HG02571 (cell line): ENCODE results near the gene LRRC40.
"Not testable (repeated sequence)": the region's sequence is repeated elsewhere in the genome, so short reads cannot be mapped to it uniquely, and the experiment has no call there.

ENCODE experiments used
- ATAC-seq: cut with Tn5 transposase; IDR thresholded peaks from one replicate; pipeline ENCODE4 v1.9.1; 2021; ENCODE audit warnings: mild to moderate bottlenecking, moderate library complexity; ENCODE audit not compliant: unreplicated experiment

The LRRC40 gene

DNA sequence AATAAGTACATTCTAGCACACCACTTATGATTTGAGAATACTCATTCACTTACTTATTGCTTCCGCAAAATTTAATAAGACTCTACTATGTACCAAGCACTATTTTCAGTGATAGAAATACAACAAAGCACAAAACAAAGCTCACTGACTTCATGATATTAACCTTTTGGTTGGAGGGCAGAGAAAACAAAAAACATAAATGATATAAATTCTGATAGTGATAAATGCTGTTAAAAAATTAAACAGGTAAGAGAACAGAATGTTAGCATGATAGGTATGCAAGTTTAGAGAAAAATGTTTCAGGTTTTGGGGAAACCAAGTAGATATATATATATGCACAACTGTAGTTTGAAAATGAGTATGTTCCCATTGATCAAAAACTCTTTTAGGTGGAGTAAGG is 1.2 kb downstream of the LRRC40 start:
- ATAC-seq, result no peak

- no peak for ATAC-seq
Observed at GRCh38 chr1:70202173-70202758, 3.1 kb downstream of the LRRC40 start.

- no peak for ATAC-seq
Observed at GRCh38 chr1:70200065-70200464, 5.3 kb downstream of the LRRC40 start.

- ATAC-seq, result no peak
Observed at GRCh38 chr1:70196333-70196732, 9.0 kb downstream of the LRRC40 start.

DNA sequence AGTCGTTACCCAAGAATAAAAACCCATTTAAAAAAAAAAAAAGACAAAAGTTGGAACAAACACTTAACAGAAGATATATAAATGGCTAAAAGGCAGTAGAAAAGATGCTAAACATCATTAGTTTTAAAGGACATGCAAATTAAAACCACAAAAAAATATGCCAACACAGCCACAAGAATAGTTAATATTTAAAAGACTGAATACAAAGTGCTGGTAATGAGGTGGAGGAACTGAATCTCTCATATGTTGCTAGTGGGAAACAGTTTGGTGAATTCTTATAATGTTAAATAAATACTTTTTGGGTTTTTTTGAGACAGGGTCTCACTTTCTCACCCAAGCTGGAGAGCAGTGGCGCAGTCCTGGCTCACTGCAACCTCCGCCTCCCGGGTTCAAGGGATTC is 10.0 kb downstream of the LRRC40 start:
- ATAC-seq, result peak; percentile 70

- no peak for ATAC-seq
Observed at GRCh38 chr1:70194601-70195000, 10.8 kb downstream of the LRRC40 start.

GRCh38 chr1:70192446-70192845 is 12.9 kb downstream of the LRRC40 start:
- not testable (repeated sequence) for ATAC-seq

DNA sequence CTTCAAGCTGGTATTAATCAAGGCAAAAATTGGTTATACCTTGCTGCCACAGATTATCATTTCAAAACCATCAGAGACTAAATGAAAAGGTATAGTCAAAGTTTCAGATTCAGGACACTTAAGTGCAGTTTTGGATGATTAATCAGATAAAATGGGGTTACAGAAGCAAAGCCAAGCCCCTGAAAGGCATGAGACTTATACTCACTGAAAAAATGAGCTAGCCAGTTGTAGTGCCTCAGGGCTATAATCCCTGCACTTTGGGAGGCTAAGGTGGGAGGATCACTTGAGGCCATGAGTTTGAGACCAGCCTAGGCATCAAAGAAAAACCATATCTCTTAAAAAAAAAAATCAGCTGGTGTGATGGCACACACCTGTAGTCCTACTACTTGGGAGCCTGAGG is 15.2 kb downstream of the LRRC40 start:
- ATAC-seq, result no peak

- ATAC-seq, result no peak
Observed at GRCh38 chr1:70188522-70188921, 16.9 kb downstream of the LRRC40 start.

DNA sequence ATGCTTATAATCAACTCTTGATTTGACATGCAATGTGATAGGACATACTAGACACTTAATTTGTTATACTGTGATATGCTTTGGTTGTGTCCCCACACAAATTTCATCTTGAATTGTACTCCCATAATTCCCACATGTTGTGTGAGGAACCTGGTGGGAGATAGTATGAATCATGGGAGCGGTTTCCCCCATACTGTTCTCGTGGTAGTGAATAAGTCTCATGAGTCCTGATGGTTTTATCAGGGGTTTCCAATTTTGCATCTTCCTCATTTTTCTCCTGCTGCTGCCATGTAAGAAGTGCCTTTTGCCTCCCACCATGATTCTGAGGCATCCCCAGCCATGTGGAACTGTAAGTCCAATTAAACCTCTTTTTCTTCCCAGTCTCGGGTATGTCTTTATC is 20.2 kb downstream of the LRRC40 start:
- ATAC-seq, result not testable (repeated sequence)

- no peak for ATAC-seq
Observed at GRCh38 chr1:70171512-70171911, 33.9 kb downstream of the LRRC40 start.

DNA sequence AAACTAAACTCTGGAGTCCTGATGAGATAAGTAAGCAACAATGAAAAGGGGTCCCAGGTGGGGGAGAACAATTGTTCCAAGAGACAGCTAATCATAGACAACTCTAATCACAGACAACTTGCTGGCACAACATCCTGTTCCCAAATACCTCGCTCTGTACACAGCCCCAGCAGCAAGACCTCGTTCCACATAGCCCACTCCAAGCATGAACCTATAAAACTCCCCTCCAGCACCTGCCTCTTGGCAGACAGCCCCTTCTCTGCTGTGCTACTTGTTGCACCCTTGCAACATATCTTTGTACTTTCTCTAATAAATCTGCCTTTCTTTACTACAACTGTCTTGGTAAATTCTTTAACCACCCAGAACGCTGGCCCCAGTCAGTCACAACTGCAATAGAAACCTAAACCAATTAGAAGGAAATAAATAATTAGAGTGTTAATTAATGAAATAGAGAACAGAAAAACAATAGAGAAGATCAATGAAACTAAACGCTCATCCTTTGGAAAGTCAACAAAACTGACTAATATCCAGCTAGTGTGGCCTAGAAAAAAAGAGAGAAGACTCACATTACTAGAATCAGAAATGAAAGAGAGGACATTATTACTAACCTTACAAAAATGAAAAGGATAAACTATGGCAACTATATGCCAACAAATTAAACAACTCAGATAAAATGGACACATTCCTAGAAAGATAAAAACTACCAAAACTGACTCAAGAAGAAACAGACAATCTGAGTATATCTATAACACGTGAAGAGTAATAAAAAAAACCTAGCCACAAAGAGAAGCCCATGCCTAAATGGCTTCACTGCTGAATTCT is 36.1 kb downstream of the LRRC40 start:
- no peak for ATAC-seq

DNA sequence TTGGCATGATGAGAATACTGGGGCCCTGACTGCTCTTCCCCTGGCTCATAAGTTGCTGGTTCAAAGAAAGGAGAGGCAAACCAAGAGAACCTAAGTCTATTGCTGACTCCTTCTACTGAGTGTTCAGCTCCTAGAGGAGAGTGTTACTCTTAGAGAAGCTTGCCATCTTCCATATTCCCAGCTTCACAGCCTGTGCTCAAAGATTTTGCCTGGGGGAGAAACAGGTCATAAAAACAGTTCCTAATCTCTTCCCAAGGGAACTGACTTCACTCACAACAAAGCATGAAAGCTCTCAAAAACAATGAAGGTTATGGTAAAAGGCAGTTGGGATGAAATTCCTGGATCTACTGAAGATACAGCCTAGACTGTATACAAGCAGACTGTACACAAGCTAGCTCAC is 37.1 kb downstream of the LRRC40 start:
- ATAC-seq, result no peak

- ATAC-seq, result no peak
Observed at GRCh38 chr1:70164350-70164749, 41.0 kb downstream of the LRRC40 start.

DNA sequence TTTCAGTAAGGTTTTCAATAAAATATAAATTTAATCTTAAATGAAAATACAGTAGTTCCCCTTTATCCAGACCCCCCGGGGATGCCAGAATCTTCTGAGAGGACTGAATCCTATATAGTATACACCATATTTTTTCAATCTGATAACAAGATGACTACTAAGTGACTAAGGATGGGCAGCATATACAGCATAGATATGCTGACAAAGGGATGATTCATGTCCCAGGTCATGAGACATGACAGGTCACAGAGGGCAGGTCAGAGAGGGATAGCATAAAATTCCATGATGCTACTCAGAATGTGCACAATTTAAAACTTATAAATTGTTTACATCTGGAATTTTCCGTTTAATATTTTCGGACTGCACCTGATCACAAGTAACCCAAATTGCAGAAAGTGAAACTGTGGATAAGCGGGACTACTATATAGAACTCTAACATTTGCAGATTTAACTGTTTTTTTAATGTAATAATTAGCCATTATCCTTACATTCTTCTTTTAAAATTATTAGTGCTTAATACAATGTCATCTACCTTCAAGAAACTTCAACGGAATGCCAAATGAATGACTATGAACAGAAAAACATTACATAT is 48.8 kb downstream of the LRRC40 start:
- no peak for ATAC-seq

DNA sequence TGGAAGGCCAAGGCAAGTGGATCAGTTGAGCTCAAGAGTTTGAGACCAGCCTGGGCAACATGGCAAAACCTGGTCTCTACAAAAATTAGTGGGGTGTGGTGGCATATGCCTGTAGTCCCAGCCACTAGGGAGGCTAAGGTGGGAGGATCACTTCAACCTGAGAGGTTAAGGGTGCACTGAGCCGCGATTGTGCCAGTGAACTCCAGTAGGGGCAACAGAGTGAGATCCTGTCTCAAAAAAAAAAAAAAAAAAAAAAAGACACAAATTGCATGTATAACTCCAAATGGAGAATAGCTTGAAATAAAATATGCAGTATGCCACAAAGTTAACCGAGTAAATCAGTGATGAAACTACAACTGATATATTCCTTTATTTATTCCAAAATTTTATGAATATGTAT is 51.6 kb downstream of the LRRC40 start:
- no peak for ATAC-seq

GRCh38 chr1:70150444-70150843 is 54.9 kb downstream of the LRRC40 start:
- ATAC-seq, result no peak

DNA sequence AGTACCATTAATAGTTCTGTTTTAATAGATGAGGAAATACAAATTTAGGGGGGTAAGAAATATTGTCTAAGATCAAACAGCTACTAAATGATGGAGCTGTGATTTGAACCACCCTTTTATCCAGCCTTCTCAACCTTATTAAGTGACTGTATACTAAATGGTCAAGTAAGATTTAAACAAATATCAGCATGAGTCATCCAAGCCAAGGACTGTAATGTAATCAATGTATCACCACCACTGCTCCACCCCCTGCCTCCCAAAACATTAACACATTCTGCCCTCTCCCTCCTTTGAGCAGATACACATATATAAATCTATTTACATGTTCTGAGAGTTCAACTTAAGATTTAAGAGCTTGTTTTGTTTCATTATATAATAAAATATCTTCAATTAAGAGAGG is 58.9 kb downstream of the LRRC40 start:
- no peak for ATAC-seq

- no peak for ATAC-seq
Observed at GRCh38 chr1:70143048-70143659, 62.2 kb downstream of the LRRC40 start.

DNA sequence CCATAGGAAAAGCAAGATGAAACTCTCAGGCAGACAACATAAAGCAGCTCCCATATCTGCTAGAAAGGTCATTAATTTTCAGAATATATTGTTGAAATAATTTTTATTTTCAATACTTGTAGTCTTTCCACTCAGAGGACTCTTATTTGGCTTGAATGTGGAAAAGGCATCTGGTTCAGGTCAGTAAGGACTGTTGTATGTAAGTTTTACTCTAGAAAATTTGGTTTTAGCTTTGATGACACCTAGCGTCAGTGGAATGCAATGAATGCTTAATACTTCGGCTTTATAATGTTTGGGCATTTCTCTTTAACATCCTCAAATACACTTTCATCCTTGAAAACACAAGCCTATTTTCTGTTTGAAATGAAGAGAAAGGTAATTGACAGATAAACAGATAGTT is 63.3 kb downstream of the LRRC40 start:
- ATAC-seq, result no peak

DNA sequence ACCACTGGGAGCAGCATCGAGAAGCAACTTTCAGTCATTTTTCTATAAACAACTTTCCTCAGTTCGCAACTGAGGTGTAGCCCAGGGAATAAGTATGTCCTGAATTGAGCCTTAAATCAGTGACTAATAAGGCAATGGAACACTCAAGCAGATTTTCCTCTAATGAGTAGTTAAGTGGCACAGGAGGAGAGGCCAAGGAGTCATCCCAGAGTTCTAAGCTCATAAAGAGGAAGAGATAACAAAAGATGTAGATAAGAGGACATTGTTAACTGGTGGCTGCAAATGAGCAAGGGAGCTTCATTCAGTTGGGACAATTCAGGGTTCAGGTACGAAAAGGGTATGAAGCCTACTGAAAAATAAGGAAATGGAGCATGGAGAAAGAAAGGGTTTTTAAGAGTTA is 64.5 kb downstream of the LRRC40 start:
- no peak for ATAC-seq

GRCh38 chr1:70140343-70140742 is 65.0 kb downstream of the LRRC40 start:
- no peak for ATAC-seq
